K562 (cell line): ENCODE measurements around the gene ATP5F1D. TPM values are rescaled to one million over a fixed set of nuclear protein-coding genes. Genes with fewer than 3 reads are reported as not detected.

ENCODE experiments used
- ATAC-seq: fragments of 200-7000 bp; cut with Tn5 transposase; 3 replicates; pipeline ENCODE4 v1.9.1; 2020; ENCODE audit warnings: moderate library complexity
- BruUV-seq: library from RNA; stranded (reverse); fragments of 400-500 nt; replicated peaks from 2 replicates; lab custom pipeline; 2021; lab: Mats Ljungman, UMichigan
- CTCF ChIA-PET: fragments of 300-600 bp; formaldehyde crosslinking; extraction: SDS; loops from one replicate; lab custom pipeline; 2021; ENCODE audit warnings: low intra/inter-chr PET ratio; lab: Yijun Ruan, JAX
- POLR2A ChIA-PET: fragments of 300-600, 350-650 bp; sonication (Branson Sonifier 250); formaldehyde crosslinking; extraction: SDS; loops from one replicate; lab custom pipeline; 2021; ENCODE audit warnings: antibody characterized with exemption, inconsistent platforms; lab: Yijun Ruan, JAX
- DNase-seq, 4 experiments: peaks; one replicate each; pipeline versions ENCODE4 v3.0.0 to v3.0.0-alpha.2; 2011 to 2018; ENCODE audit warnings: low spot score in 3 of 4, mixed read lengths in 3 of 4; ENCODE audit errors: extremely low read depth in 1 of 4
- FAIRE-seq: peaks from 2 replicates; lab custom pipeline; 2011; peaks lifted over from hg19 to GRCh38; lab: Jason Lieb, UNC
- H2AFZ ChIP-seq: 2 replicates; pipeline ENCODE4 v1.6.0; 2011; ENCODE audit warnings: low read depth, low read length, control low read depth, inconsistent platforms
- H3K27ac ChIP-seq: fragments of 200-600 bp; 3 replicates; pipeline ENCODE4 v1.8.0; 2011; ENCODE audit warnings: low read depth, mild to moderate bottlenecking, control low read depth, inconsistent platforms, low read length, moderate library complexity, mixed read lengths; ENCODE audit errors: extremely low read depth
- H3K27me3 ChIP-seq, 2 experiments: fragments of 300-600 bp in 1 of 2; 2 replicates in 1 of 2; 3 replicates in 1 of 2; pipeline versions ENCODE4 v1.6.0 to v1.8.0; 2011; ENCODE audit warnings: inconsistent platforms in 2 of 2, low read length in 2 of 2, mild to moderate bottlenecking in 1 of 2, mixed read lengths in 1 of 2, moderate library complexity in 1 of 2; ENCODE audit not compliant: control insufficient read depth in 2 of 2, insufficient read depth in 2 of 2
- H3K36me3 ChIP-seq: fragments of 300-600 bp; 3 replicates; pipeline ENCODE4 v1.8.0; 2011; ENCODE audit warnings: mild to moderate bottlenecking, low read length, inconsistent platforms; ENCODE audit not compliant: control insufficient read depth, insufficient read depth
- H3K4me1 ChIP-seq, 2 experiments: fragments of 200-600 bp in 1 of 2; replicated peaks in 1 of 2; 2 replicates in 1 of 2; 3 replicates in 1 of 2; pipeline versions ENCODE4 v1.5.1 to v1.8.0; 2011; ENCODE audit warnings: inconsistent platforms in 2 of 2, low read length in 2 of 2, mild to moderate bottlenecking in 1 of 2, mixed read lengths in 1 of 2, moderate library complexity in 1 of 2; ENCODE audit not compliant: control insufficient read depth in 2 of 2, insufficient read depth in 2 of 2
- H3K4me2 ChIP-seq: 2 replicates; pipeline ENCODE4 v1.6.1; 2011; ENCODE audit warnings: low read length, control low read depth, inconsistent platforms, mixed read lengths; ENCODE audit not compliant: insufficient read depth
- H3K4me3 ChIP-seq: fragments of 200-600 bp; sonication (generic), shearing (Covaris generic); 2 replicates; pipeline ENCODE4 v1.5.1; 2016; ENCODE audit warnings: control low read depth, inconsistent platforms
- H3K79me2 ChIP-seq: fragments of 200-600 bp; 3 replicates; pipeline ENCODE4 v1.8.0; 2011; ENCODE audit warnings: low read length, inconsistent platforms; ENCODE audit not compliant: control insufficient read depth, insufficient read depth
- H3K9ac ChIP-seq, 2 experiments: 2 replicates each; pipeline versions ENCODE4 v1.6.0 to v1.6.1; 2011; ENCODE audit warnings: low read depth in 2 of 2, low read length in 2 of 2, control low read depth in 1 of 2, inconsistent platforms in 1 of 2, mild to moderate bottlenecking in 1 of 2, mixed read lengths in 1 of 2; ENCODE audit not compliant: insufficient read depth in 1 of 2
- H3K9me1 ChIP-seq: one replicate; pipeline ENCODE4 v1.6.0; 2011; ENCODE audit warnings: inconsistent platforms, mild to moderate bottlenecking, low read length, moderate library complexity; ENCODE audit not compliant: control insufficient read depth, insufficient read depth
- H3K9me3 ChIP-seq: replicated peaks from 2 replicates; pipeline ENCODE4 v1.5.1; 2011; ENCODE audit warnings: low read depth, low read length, inconsistent platforms; ENCODE audit not compliant: control insufficient read depth, insufficient read depth
- H4K20me1 ChIP-seq: replicated peaks from 2 replicates; pipeline ENCODE4 v1.6.1; 2011; ENCODE audit warnings: low read length, inconsistent platforms, mixed read lengths; ENCODE audit not compliant: control insufficient read depth, insufficient read depth
- KLF10 ChIP-seq: fragments of 250-450 bp; sonication (Bioruptor Pico); IDR thresholded peaks from 2 replicates; pipeline ENCODE4 v1.6.1; 2021; ENCODE audit warnings: matching md5 sums
- NRF1 ChIP-seq, 2 experiments: fragments of 450-650 bp; IDR thresholded peaks in 1 of 2; conservative IDR thresholded peaks in 1 of 2; 2 replicates each; pipeline ENCODE4 v1.6.1; 2014; ENCODE audit warnings: mild to moderate bottlenecking in 2 of 2
- WGBS: fragments of 100-300 bp; shearing (Covaris generic); methylation state at CpG from one replicate; pipeline ENCODE4 v1.1.6; 2016; ENCODE audit warnings: low coverage, mixed read lengths; ENCODE audit not compliant: insufficient coverage; ENCODE audit errors: missing lambda C conversion rate; 5-methylcytosine and 5-hydroxymethylcytosine counted together
- in situ Hi-C: fragments of 300-500 bp; cut with MboI; formaldehyde crosslinking; loops from 4 replicates; pipeline ENCODE4 v1.15.0; 2018; ENCODE audit warnings: inconsistent platforms, mixed read lengths
- intact Hi-C: fragments of 100-400 bp; cut with micrococcal nuclease; formaldehyde crosslinking; loops from 2 replicates; pipeline ENCODE4 v1.14.2; 2022
- polyA plus RNA-seq, 8 experiments: library from polyadenylated mRNA; depleted of rRNA in 4 of 8; stranded (reverse) in 5 of 8; unstranded in 3 of 8; fragments of >200 nt; fragmentation: Nextera tagmentation in 2 of 8; fragmentation: Illumina TruSeq in 1 of 8; extraction: Ambion mirVana in 2 of 8; extraction: Trizol in 1 of 8; gene quantifications; 2 replicates each; pipeline versions ENCODE4 v1.2.1 to v1.2.3, GENCODE V29; 2011 to 2014; ENCODE audit warnings: inconsistent platforms in 1 of 8, missing spikeins in 1 of 8
- total RNA-seq, 7 experiments: library from RNA; depleted of rRNA in 6 of 7; stranded (reverse); fragments of >200 nt in 6 of 7; fragmentation: Illumina TruSeq in 2 of 7; extraction: Trizol in 2 of 7; gene quantifications; 2 replicates each; pipeline versions ENCODE4 v1.2.1 to v1.2.3, GENCODE V29; 2011 to 2021; ENCODE audit warnings: low replicate concordance in 1 of 7
- TF ChIP-seq, protein P1 (sequence below): fragments of 250-450 bp; sonication (Bioruptor Pico); IDR thresholded peaks from 2 replicates; pipeline ENCODE4 v1.5.0; 2020; ENCODE audit warnings: mild to moderate bottlenecking

ATP5F1D gene
- total and polyA plus RNA-seq, 9 of the 15 experiments (the other 6 are each of a cell fraction or from before 2014, with no cell fraction given): 3.9 to 409 (median 36.8) TPM

DNA sequence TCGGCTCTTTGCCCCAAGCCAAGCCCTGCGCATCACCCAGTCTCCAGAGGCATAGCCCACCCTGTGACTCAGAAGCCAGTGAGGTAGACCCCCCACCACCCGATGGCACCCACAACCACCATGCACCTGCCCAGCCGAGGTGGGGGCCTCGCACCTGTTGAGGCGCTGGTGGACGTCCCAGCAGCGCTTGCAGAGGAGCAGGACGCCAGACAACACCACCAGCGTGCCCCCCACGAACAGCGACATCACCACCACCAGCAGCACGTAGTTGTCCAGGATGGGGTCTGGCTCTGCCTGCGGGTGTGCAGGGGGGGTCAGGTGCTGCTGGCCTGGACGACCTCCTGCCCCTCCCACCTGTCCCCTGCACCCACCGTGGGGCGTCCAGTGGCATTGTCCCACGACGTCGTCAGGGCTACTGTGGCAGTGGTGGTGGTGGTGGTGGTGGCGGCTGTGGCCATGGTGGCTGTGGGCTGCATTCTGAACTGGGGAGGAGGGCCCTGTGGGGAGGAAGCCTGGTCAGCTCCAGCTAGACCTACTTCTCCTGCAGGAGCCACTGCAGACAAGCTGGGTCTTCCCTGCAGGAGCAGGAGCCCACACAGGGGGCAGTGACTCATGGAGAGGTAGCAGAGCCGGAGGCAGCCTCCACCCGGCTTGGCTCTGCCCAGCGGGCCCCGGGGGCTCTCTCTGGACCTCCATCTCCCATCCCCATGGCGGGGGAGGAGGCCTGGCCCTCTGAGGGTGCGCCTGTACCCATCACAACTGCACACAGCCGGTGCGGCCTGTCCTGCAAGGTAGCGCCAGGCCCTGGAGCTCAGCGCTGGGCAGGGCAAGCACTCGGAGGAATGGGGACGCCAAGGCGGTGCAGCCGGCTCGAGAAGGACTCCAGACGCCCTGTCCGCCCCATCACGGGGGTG is 5.7 kb upstream of the ATP5F1D start:
- peak overlapping the region in 1 of 2 experiments; percentile 35; a peak in 1 of 4 replicates for H3K9ac ChIP-seq
- no TSS peak for BruUV-seq
- H2AFZ ChIP-seq: no peak overlapping the region
- TF ChIP-seq KLF10 (CRISPR knock-in tag) (no peak), NRF1 (conservative IDR thresholded peaks at IDR 0.05 in 1 of 2, IDR thresholded peaks at IDR 0.05 in 1 of 2) (no peak)
- TF ChIP-seq, protein P1, sequence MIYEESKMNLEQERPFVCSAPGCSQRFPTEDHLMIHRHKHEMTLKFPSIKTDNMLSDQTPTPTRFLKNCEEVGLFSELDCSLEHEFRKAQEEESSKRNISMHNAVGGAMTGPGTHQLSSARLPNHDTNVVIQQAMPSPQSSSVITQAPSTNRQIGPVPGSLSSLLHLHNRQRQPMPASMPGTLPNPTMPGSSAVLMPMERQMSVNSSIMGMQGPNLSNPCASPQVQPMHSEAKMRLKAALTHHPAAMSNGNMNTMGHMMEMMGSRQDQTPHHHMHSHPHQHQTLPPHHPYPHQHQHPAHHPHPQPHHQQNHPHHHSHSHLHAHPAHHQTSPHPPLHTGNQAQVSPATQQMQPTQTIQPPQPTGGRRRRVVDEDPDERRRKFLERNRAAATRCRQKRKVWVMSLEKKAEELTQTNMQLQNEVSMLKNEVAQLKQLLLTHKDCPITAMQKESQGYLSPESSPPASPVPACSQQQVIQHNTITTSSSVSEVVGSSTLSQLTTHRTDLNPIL (CRISPR knock-in tag): no peak
- TF ChIP-seq, all 486 proteins: peak for 0
- no peaks in the 10 kb centered on the region for H3K27me3 ChIP-seq
- H3K4me2 ChIP-seq: no peak overlapping the region
- H3K4me3 ChIP-seq: no peak overlapping the region
- ATAC-seq (no peak), DNase-seq (no peak), FAIRE-seq (no peak)
- WGBS: 92% methylated on average over 37 of the region's 39 CpGs
- ChIA-PET POLR2A (no interaction called here), CTCF (no interaction called here)
- no peaks in the 10 kb centered on the region for H3K9me3 ChIP-seq
- in situ Hi-C loops (loop anchor here (25.0 kb wide), 1 partner anchor 474 kb away; the partner anchor contains the start of gene MISP), intact Hi-C loops (loop anchor here (2.0 kb wide), 1 partner anchor 15 kb away; no protein-coding TSS in a partner anchor)
- peaks cover 40% of the 10 kb centered on the region; the same call in 1 of the 3 replicates for H3K36me3 ChIP-seq
- no peak overlapping the region for H3K27ac ChIP-seq
- H3K9me1 ChIP-seq: no peaks in the 10 kb centered on the region
- peaks cover 14 to 99% of the 10 kb centered on the region in 2 experiments for H3K4me1 ChIP-seq
- H4K20me1 ChIP-seq: no peaks in the 10 kb centered on the region
- peaks cover 7% of the 10 kb centered on the region; the same call in 1 of the 3 replicates for H3K79me2 ChIP-seq
